HG02763 (cell line): ENCODE measurements around the gene DDX4.

Experiments used
- ATAC-seq: cut with Tn5 transposase; IDR thresholded peaks from one replicate; pipeline ENCODE4 v1.9.1; 2021; ENCODE audit warnings: mild to moderate bottlenecking, moderate library complexity; ENCODE audit not compliant: unreplicated experiment

Gene DDX4

DNA sequence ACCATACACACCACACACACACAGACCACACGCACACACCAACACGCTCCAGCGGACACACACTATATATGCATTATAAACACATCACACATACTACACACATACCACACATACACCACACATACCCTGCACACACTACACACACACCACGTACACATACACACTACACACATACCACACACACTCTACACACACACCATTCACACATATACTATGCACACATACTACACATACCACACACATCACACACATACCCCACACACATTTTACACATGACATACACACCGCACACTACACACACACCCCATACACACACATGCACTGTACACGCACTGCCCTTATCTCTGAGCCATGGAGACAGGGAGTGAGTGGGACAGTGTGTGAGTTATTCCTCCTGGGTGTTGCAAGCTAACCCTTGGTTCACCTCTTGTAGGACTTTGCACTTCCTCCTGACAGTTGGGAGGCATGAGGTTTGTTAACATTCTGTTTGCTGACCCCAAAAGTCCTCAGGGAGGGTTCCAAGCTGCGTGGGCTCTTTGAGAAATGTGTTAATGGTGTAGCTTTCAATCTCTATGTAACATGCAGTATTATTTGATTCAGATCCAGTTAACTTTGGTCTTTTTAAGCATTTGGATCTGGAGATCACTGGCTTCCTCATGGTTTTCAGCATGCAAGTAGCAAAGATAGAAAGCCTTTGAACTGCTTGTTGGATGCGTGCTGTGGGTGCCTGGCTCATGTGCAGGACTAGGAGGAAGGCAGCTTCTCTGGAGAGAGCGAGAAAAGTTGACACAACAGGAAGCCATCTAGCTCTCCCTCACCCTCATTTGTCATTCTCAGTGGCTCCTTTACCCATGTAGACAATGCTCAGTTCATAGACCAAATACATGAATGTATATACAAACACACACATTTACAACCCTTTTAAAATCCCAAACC is 127.0 kb downstream of the DDX4 start:
- ATAC-seq: no peak

DNA sequence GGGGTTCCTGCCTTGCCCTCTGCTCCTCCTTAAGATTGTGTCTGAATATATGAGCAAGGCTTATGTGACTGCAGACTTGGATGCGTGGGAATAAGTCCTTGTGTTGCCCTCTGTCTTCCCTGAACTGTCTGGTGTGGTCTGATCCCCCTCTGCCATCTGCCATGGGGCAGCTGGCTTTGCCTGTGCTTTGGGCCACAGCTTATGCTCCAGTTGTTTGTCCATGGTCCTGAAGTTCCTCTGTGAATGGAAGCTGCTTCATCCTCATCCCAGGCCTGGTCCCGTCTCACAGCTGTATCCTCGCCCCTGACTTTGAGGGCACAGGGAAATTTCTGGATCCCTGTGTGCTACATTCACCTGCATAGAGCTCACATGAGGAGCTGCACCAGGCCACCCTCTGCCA is 128.0 kb downstream of the DDX4 start:
- ATAC-seq: no peak

DNA sequence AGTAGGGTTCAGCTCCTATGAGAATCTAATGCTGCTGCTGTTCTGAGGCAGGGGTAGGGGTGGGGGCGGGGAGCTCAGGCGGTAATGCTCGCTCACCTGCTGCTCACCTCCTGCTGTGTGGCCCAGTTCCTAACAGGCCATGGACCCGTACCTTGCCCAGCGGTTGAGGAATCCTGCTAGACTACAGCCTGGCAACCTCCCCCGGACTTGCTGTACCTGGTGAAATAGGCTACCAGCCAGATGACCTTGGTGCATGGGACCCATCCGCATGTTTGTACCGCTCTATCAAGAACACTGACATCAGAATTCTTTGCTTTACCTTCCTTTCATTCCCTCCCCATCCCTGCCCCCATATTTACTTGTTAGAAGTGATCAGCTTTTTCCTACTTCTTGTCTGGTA is 128.6 kb downstream of the DDX4 start:
- ATAC-seq: no peak
